AG09319 (cell line): Measurements from ENCODE around the gene KCTD6.
"Not testable (repeated sequence)": the region's sequence is repeated elsewhere in the genome, so short reads cannot be mapped to it uniquely, and the experiment has no call there.

Source experiments
- DNase-seq: peaks from one replicate; pipeline ENCODE4 v3.0.0-alpha.2; 2010; ENCODE audit warnings: low read depth; ENCODE audit errors: extremely low read depth
- CTCF ChIP-seq: IDR thresholded peaks from 2 replicates; pipeline ENCODE4 v1.5.1; 2011; ENCODE audit warnings: low read depth, mild to moderate bottlenecking, inconsistent platforms, low read length, moderate library complexity

Gene KCTD6

GRCh38 chr3:58520403-58521335 lies 28.8 kb downstream of the KCTD6 start:
- no peak for TF ChIP-seq CTCF
- DNase-seq, result no peak

GRCh38 chr3:58521336-58521670 lies 29.4 kb downstream of the KCTD6 start:
- no peak for DNase-seq
- TF ChIP-seq CTCF, result no peak

GRCh38 chr3:58521917-58522631 lies 30.2 kb downstream of the KCTD6 start:
- no peak for TF ChIP-seq CTCF
- DNase-seq, result no peak

- no peak for DNase-seq
- TF ChIP-seq CTCF, result no peak
Observed at GRCh38 chr3:58522759-58523425, 31.0 kb downstream of the KCTD6 start.

GRCh38 chr3:58524326-58524888 lies 32.5 kb downstream of the KCTD6 start:
- DNase-seq, result no peak
- TF ChIP-seq CTCF, result no peak

GRCh38 chr3:58526515-58526957 lies 34.6 kb downstream of the KCTD6 start:
- peak; percentile 57 for DNase-seq
- TF ChIP-seq CTCF, result no peak

- DNase-seq, result not testable (repeated sequence)
Observed at GRCh38 chr3:58527440-58527839, 35.5 kb downstream of the KCTD6 start.
